ENCODE data around the gene KAT2B. TPM values are rescaled to one million over a fixed set of nuclear protein-coding genes. Genes with fewer than 3 reads are reported as not detected.

KAT2B gene
- total and polyA plus RNA-seq, 2 of the 8 experiments (the other 6 are each of a cell fraction or from before 2014, with no cell fraction given): 0.24 to 0.91 TPM

DNA sequence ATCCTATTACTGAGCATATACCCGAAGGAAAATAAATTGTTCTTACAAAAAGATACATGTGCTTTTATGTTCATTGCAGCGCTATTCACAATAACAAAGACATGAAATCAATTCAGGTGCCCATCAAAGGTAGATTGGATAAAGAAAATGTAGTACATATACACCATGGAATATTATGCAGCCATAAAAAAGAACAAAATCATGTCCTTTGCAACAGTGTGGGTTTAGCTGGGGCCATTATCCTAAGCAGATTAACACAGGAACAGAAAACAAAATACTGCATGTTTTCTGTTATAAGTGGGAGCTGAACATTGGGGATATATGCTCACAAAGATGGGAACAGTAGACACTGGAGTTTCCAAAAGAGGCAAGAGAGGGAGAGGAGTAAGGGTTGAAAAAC, 103.3 kb downstream of the KAT2B start:
- 91% methylated on average over 2 of the region's 2 CpGs; no CpG with 5 or more reads in 1 of the 2 experiments for WGBS, 2 experiments (ENCODE audit: extremely low coverage in 1 of 2, insufficient coverage in 1 of 2, insufficient read length in 1 of 2, insufficient replicate concordance in 2 of 2, low coverage in 1 of 2, low lambda C conversion rate in 2 of 2, missing lambda C conversion rate in 1 of 2)

More for the DNA sequence above, 103.3 kb downstream of the KAT2B start:
- Histone ChIP-seq H3K4ac (replicated peaks; ENCODE audit: insufficient read length, low read depth, low read length) (no peak overlapping the region), H3K23me2 (ENCODE audit: low read depth, low read length) (0 out of 2 replicates have a peak, but pooled peaks cover 2% of the 10 kb centered on the region), H3K4me2 (ENCODE audit: insufficient read depth in 1 of 2, low read depth in 2 of 2, low read length in 2 of 2) (no peak overlapping the region), H2BK5ac (ENCODE audit: low read depth, low read length) (no peak overlapping the region), H3K14ac (ENCODE audit: insufficient read length) (no peak overlapping the region), H4K5ac (ENCODE audit: insufficient read length, low read depth, low read length) (no peak overlapping the region), H3K27me3 (replicated peaks in 1 of 4; ENCODE audit: control insufficient read depth in 3 of 4, extremely low read depth in 1 of 4, insufficient read depth in 3 of 4, low read length in 3 of 4) (no peaks in the 10 kb centered on the region), H2BK15ac (ENCODE audit: low read length) (no peak overlapping the region), H4K91ac (replicated peaks; ENCODE audit: insufficient read length, low read length) (no peak overlapping the region), H3K4me1 (replicated peaks in 1 of 4; ENCODE audit: control insufficient read depth in 3 of 4, insufficient read depth in 4 of 4, low read length in 3 of 4) (no peaks in the 10 kb centered on the region; a peak in 1 of 7 replicates), H3K27ac (ENCODE audit: low read depth, low read length) (no peak overlapping the region), H3K79me2 (ENCODE audit: control insufficient read depth in 1 of 2, insufficient read depth in 2 of 2, low read length in 2 of 2) (no peaks in the 10 kb centered on the region), H2BK120ac (replicated peaks; ENCODE audit: low read depth, low read length) (no peak overlapping the region), H3K36me3 (ENCODE audit: control insufficient read depth in 2 of 4, insufficient read depth in 4 of 4, low read length in 3 of 4) (no peaks in the 10 kb centered on the region), H2AFZ (ENCODE audit: low read length) (no peak overlapping the region), H3K79me1 (ENCODE audit: low read depth, low read length) (no peaks in the 10 kb centered on the region), H2AK5ac (ENCODE audit: low read depth, low read length) (no peak overlapping the region), H3K4me3 (ENCODE audit: extremely low read depth in 1 of 4, insufficient read depth in 2 of 4, low read depth in 3 of 4, low read length in 4 of 4) (no peak overlapping the region), H2BK12ac (ENCODE audit: low read depth, low read length) (no peak overlapping the region), H2BK20ac (ENCODE audit: low read length) (no peak overlapping the region), H3K9me3 (ENCODE audit: insufficient read depth in 2 of 2, low read depth in 1 of 2, low read length in 1 of 2) (no peaks in the 10 kb centered on the region), H4K8ac (ENCODE audit: extremely low read depth, insufficient read depth, low read length) (no peak overlapping the region), H4K20me1 (replicated peaks in 1 of 2; ENCODE audit: control insufficient read depth in 1 of 2, insufficient read depth in 2 of 2, low read length in 2 of 2) (no peaks in the 10 kb centered on the region), H3K56ac (replicated peaks; ENCODE audit: insufficient read length, low read depth, low read length) (no peak overlapping the region), H3K9ac (replicated peaks in 1 of 4; ENCODE audit: extremely low read depth in 1 of 4, low read depth in 3 of 4, low read length in 3 of 4) (no peak overlapping the region), H3K23ac (ENCODE audit: insufficient read length) (no peak overlapping the region), H3K18ac (ENCODE audit: extremely low read depth, low read length) (no peak overlapping the region)
- FAIRE-seq (no peak), DNase-seq (ENCODE audit: low read depth in 1 of 2, low spot score in 2 of 2) (no peak)
- CTCF ChIA-PET (ENCODE audit: partially characterized antibody): no interaction called here
- TF ChIP-seq RNF2 (IDR thresholded peaks at IDR 0.05; ENCODE audit: borderline replicate concordance, low read depth, low read length, missing control alignments, poor library complexity, severe bottlenecking) (no peak), CBX8 (IDR thresholded peaks at IDR 0.05; ENCODE audit: borderline replicate concordance, low read depth, low read length) (no peak), NANOG (IDR thresholded peaks at IDR 0.05; ENCODE audit: insufficient read depth, low read depth, low read length, poor library complexity, severe bottlenecking) (no peak), BCL11A (IDR thresholded peaks at IDR 0.05; ENCODE audit: low read depth in 2 of 2, low read length in 2 of 2) (no peak), RXRA (IDR thresholded peaks at IDR 0.05; ENCODE audit: insufficient read depth, low read depth, low read length) (no peak)
- POLR2A ChIA-PET (ENCODE audit: partially characterized antibody): no interaction called here
